H9 (cell line): Measurements from ENCODE around the gene RESP18. TPM values are rescaled to one million over a fixed set of nuclear protein-coding genes. Genes with fewer than 3 reads are reported as not detected.

Experiments
- DNase-seq: peaks from one replicate; pipeline ENCODE4 v3.0.0-alpha.2; 2017
- H2AFZ ChIP-seq: one replicate; pipeline ENCODE4 v1.6.1; 2013; ENCODE audit warnings: mild to moderate bottlenecking, low read length, control low read depth, moderate library complexity
- H2AK5ac ChIP-seq: 2 replicates; pipeline ENCODE4 v1.6.1; 2013; ENCODE audit warnings: low read length, control low read depth, mixed read lengths; ENCODE audit not compliant: insufficient read length
- H2BK120ac ChIP-seq: one replicate; pipeline ENCODE4 v1.6.1; 2013; ENCODE audit warnings: low read depth, mild to moderate bottlenecking, low read length, control low read depth, inconsistent platforms; ENCODE audit not compliant: poor library complexity, severe bottlenecking
- H2BK12ac ChIP-seq: 2 replicates; pipeline ENCODE4 v1.6.1; 2013; ENCODE audit warnings: low read length, control low read depth, mixed read lengths, low read depth; ENCODE audit not compliant: insufficient read length
- H2BK15ac ChIP-seq: 2 replicates; pipeline ENCODE4 v1.6.1; 2013; ENCODE audit warnings: low read depth, low read length, control low read depth
- H2BK20ac ChIP-seq: one replicate; pipeline ENCODE4 v1.6.1; 2013; ENCODE audit warnings: low read depth, mild to moderate bottlenecking, low read length, control low read depth, inconsistent platforms; ENCODE audit not compliant: poor library complexity, severe bottlenecking
- H2BK5ac ChIP-seq: 2 replicates; pipeline ENCODE4 v1.6.1; 2013; ENCODE audit warnings: low read length, control low read depth, mixed read lengths; ENCODE audit not compliant: insufficient read length
- H3K14ac ChIP-seq: 2 replicates; pipeline ENCODE4 v1.6.1; 2013; ENCODE audit warnings: low read length, control low read depth; ENCODE audit not compliant: insufficient read depth
- H3K18ac ChIP-seq: 2 replicates; pipeline ENCODE4 v1.6.1; 2013; ENCODE audit warnings: low read depth, mild to moderate bottlenecking, mixed read lengths, low read length, control low read depth; ENCODE audit not compliant: insufficient read length
- H3K23ac ChIP-seq: 2 replicates; pipeline ENCODE4 v1.6.1; 2013; ENCODE audit warnings: low read length, control low read depth, mixed read lengths, low read depth; ENCODE audit not compliant: insufficient read length
- H3K23me2 ChIP-seq: 2 replicates; pipeline ENCODE4 v1.6.1; 2013; ENCODE audit warnings: low read depth, mild to moderate bottlenecking, mixed read lengths, low read length, control low read depth; ENCODE audit not compliant: insufficient read length, poor library complexity, severe bottlenecking
- H3K27ac ChIP-seq: 2 replicates; pipeline ENCODE4 v1.5.1; 2013; ENCODE audit warnings: low read length, control low read depth, mixed read lengths, low read depth; ENCODE audit not compliant: insufficient read length
- H3K27me3 ChIP-seq: 2 replicates; pipeline ENCODE4 v1.6.1; 2013; ENCODE audit warnings: low read length, control low read depth, inconsistent platforms; ENCODE audit not compliant: insufficient read depth
- H3K4ac ChIP-seq: 2 replicates; pipeline ENCODE4 v1.6.1; 2013; ENCODE audit warnings: low read depth, mild to moderate bottlenecking, control low read depth, inconsistent platforms, low read length, moderate library complexity
- H3K4me1 ChIP-seq: 2 replicates; pipeline ENCODE4 v1.6.1; 2013; ENCODE audit warnings: low read length, control low read depth, inconsistent platforms; ENCODE audit not compliant: insufficient read depth
- H3K4me2 ChIP-seq: 2 replicates; pipeline ENCODE4 v1.6.1; 2013; ENCODE audit warnings: low read length, control low read depth, mixed read lengths; ENCODE audit not compliant: insufficient read length, insufficient read depth
- H3K56ac ChIP-seq: 2 replicates; pipeline ENCODE4 v1.6.1; 2013; ENCODE audit warnings: low read depth, mild to moderate bottlenecking, mixed read lengths, low read length, control low read depth; ENCODE audit not compliant: insufficient read length
- H3K79me1 ChIP-seq: 2 replicates; pipeline ENCODE4 v1.6.1; 2013; ENCODE audit warnings: low read depth, mild to moderate bottlenecking, moderate library complexity, low read length, control low read depth, inconsistent platforms; ENCODE audit not compliant: insufficient read depth, poor library complexity, severe bottlenecking
- H3K79me2 ChIP-seq: 2 replicates; pipeline ENCODE4 v1.6.1; 2013; ENCODE audit warnings: low read length, control low read depth, inconsistent platforms; ENCODE audit not compliant: insufficient read depth
- H3K9ac ChIP-seq: 2 replicates; pipeline ENCODE4 v1.6.1; 2013; ENCODE audit warnings: low read length, control low read depth, mixed read lengths; ENCODE audit not compliant: insufficient read length; ENCODE audit errors: extremely low read depth
- H3K9me3 ChIP-seq: one replicate; pipeline ENCODE4 v1.6.1; 2013; ENCODE audit warnings: low read depth, low read length, inconsistent platforms; ENCODE audit not compliant: control insufficient read depth
- H3T11ph ChIP-seq: one replicate; pipeline ENCODE4 v1.6.1; 2013; ENCODE audit warnings: mild to moderate bottlenecking, low read length, control low read depth, inconsistent platforms
- H4K20me1 ChIP-seq: one replicate; pipeline ENCODE4 v1.6.1; 2013; ENCODE audit not compliant: control insufficient read depth, insufficient read length, insufficient read depth
- H4K5ac ChIP-seq: 2 replicates; pipeline ENCODE4 v1.6.1; 2013; ENCODE audit warnings: low read depth, mild to moderate bottlenecking, mixed read lengths, low read length, control low read depth; ENCODE audit not compliant: insufficient read length
- H4K8ac ChIP-seq: replicated peaks from 2 replicates; pipeline ENCODE4 v1.6.1; 2013; ENCODE audit warnings: low read length, control low read depth, mixed read lengths, low read depth; ENCODE audit not compliant: insufficient read length
- H4K91ac ChIP-seq: 2 replicates; pipeline ENCODE4 v1.6.1; 2013; ENCODE audit warnings: low read depth, mild to moderate bottlenecking, moderate library complexity, mixed read lengths, low read length, control low read depth; ENCODE audit not compliant: insufficient read length
- H3K27ac Mint-ChIP-seq, 3 experiments: 2 replicates in 2 of 3; 3 replicates in 1 of 3; pipeline ENCODE4 v1.8.0; 2020 to 2021; ENCODE audit warnings: mixed read lengths in 3 of 3, mild to moderate bottlenecking in 1 of 3, moderate library complexity in 1 of 3
- H3K27me3 Mint-ChIP-seq: 2 replicates; pipeline ENCODE4 v1.8.0; 2021; ENCODE audit warnings: low read depth, mild to moderate bottlenecking, moderate library complexity, mixed read lengths
- H3K36me3 Mint-ChIP-seq, 3 experiments: 2 replicates in 2 of 3; 3 replicates in 1 of 3; pipeline ENCODE4 v1.8.0; 2020 to 2021; ENCODE audit warnings: low read depth in 3 of 3, mixed read lengths in 3 of 3; ENCODE audit not compliant: insufficient read depth in 1 of 3
- H3K4me1 Mint-ChIP-seq, 2 experiments: 2 replicates each; pipeline ENCODE4 v1.8.0; 2020; ENCODE audit warnings: mixed read lengths in 2 of 2
- H3K4me3 Mint-ChIP-seq, 2 experiments: 2 replicates in 1 of 2; 3 replicates in 1 of 2; pipeline ENCODE4 v1.8.0; 2020 to 2021; ENCODE audit warnings: mild to moderate bottlenecking in 2 of 2, mixed read lengths in 2 of 2, moderate library complexity in 1 of 2
- H3K9me3 Mint-ChIP-seq, 2 experiments: 2 replicates in 1 of 2; 3 replicates in 1 of 2; pipeline ENCODE4 v1.8.0; 2020; ENCODE audit warnings: mild to moderate bottlenecking in 2 of 2, mixed read lengths in 2 of 2, moderate library complexity in 1 of 2
- CTCF ChIP-seq: fragments of 200-600 bp; sonication (generic); conservative IDR thresholded peaks from 3 replicates; pipeline ENCODE4 v1.8.0; 2021; ENCODE audit warnings: antibody characterized with exemption, mild to moderate bottlenecking
- WGBS: extraction: QIAGEN DNeasy Blood & Tissue Kit; methylation state at CpG from one replicate; pipeline ENCODE4 v1.1.7; 2013; ENCODE audit warnings: missing lambda C conversion rate, low lambda C conversion rate, mixed read lengths; ENCODE audit not compliant: insufficient read length; ENCODE audit errors: extremely low coverage; 5-methylcytosine and 5-hydroxymethylcytosine counted together
- total RNA-seq: library from RNA; stranded (reverse); gene quantifications from 2 replicates; pipeline ENCODE4 v1.2.1, GENCODE V29; 2021

The RESP18 gene
- total RNA-seq, 1 experiment from 2014 or later = not detected

GRCh38 chr2:219323434-219323833, 9.1 kb downstream of the RESP18 start:
- H4K5ac ChIP-seq = no peak overlapping the region
- no peak overlapping the region for H3K27ac Mint-ChIP-seq
- no peaks in the 10 kb centered on the region for H3K36me3 Mint-ChIP-seq

More at GRCh38 chr2:219323434-219323833, 9.1 kb downstream of the RESP18 start:
- H2BK15ac ChIP-seq = no peak overlapping the region
- Mint-ChIP-seq H3K27me3 (peaks cover 69% of the 10 kb centered on the region), H3K4me3 (no peak overlapping the region), H3K9me3 (no peaks in the 10 kb centered on the region; a peak in 1 of 5 replicates), H3K4me1 (no peaks in the 10 kb centered on the region)
- H4K8ac ChIP-seq = no peak overlapping the region
- H3T11ph ChIP-seq = no peak overlapping the region
- no peaks in the 10 kb centered on the region for H4K20me1 ChIP-seq
- H4K91ac ChIP-seq = no peak overlapping the region
- no peak overlapping the region for H2BK5ac ChIP-seq
- WGBS = no CpG with 5 or more reads among the region's 4 CpGs
- H2AK5ac ChIP-seq = no peak overlapping the region
- H3K79me2 ChIP-seq = peaks cover 1% of the 10 kb centered on the region; the same call in 1 of the 2 replicates
- H3K14ac ChIP-seq = no peak overlapping the region
- no peak overlapping the region for H3K27ac ChIP-seq
- no peak overlapping the region for H3K56ac ChIP-seq
- no peaks in the 10 kb centered on the region for H3K79me1 ChIP-seq
- H2BK12ac ChIP-seq = no peak overlapping the region
- H2BK120ac ChIP-seq = no peak overlapping the region
- no peak overlapping the region for H3K23ac ChIP-seq
- no peaks in the 10 kb centered on the region for H3K23me2 ChIP-seq
- no peak overlapping the region for H3K18ac ChIP-seq
- no peak overlapping the region for H3K4ac ChIP-seq
- no peaks in the 10 kb centered on the region for H3K9me3 ChIP-seq
- no peak overlapping the region for H2BK20ac ChIP-seq
- no peak overlapping the region for H2AFZ ChIP-seq
- H3K4me2 ChIP-seq = no peak overlapping the region
- no peaks in the 10 kb centered on the region; the same call in 1 of the 2 replicates for H3K27me3 ChIP-seq
- no peak for TF ChIP-seq CTCF
- no peak for DNase-seq
- no peaks in the 10 kb centered on the region for H3K4me1 ChIP-seq
- H3K9ac ChIP-seq = no peak overlapping the region
